Adrenal gland (tissue), 12 donors: ENCODE data around the gene NEXMIF. TPM values are rescaled to one million over a fixed set of nuclear protein-coding genes. Genes with fewer than 3 reads are reported as not detected.

ENCODE experiments used
- DNase-seq, 7 donors: peaks; one replicate each; pipeline ENCODE4 v3.0.0-alpha.2; 2019 to 2020
- H3K27ac ChIP-seq, 5 donors: fragments of 200-600 bp; sonication (generic) in 4 of 5; 1 replicate in 3 of 5; 2 replicates in 2 of 5; pipeline versions ENCODE4 v1.5.1 to v1.8.0; 2016 to 2020; ENCODE audit warnings: mild to moderate bottlenecking in 1 of 5
- H3K27me3 ChIP-seq: fragments of 200-600 bp; 2 replicates; pipeline ENCODE4 v1.8.0; 2021
- H3K36me3 ChIP-seq, 2 donors: fragments of 200-600 bp; replicated peaks in 1 of 2; 1 replicate in 1 of 2; 2 replicates in 1 of 2; pipeline versions ENCODE4 v1.5.1 to v1.8.0; 2018 to 2022
- H3K4me1 ChIP-seq, 2 donors: fragments of 200-600 bp; replicated peaks in 1 of 2; 1 replicate in 1 of 2; 2 replicates in 1 of 2; pipeline versions ENCODE4 v1.5.1 to v1.8.0; 2018 to 2021
- H3K4me3 ChIP-seq, 4 donors: fragments of 200-600 bp; sonication (generic) in 3 of 4; one replicate each; pipeline ENCODE4 v1.5.1; 2016 to 2018
- H3K9me3 ChIP-seq, 3 donors: fragments of 200-600 bp; sonication (generic) in 1 of 3; replicated peaks in 1 of 3; 1 replicate in 2 of 3; 2 replicates in 1 of 3; pipeline versions ENCODE4 v1.5.1 to v1.8.0; 2016 to 2021
- CTCF ChIP-seq, 6 experiments: fragments of 450-650 bp in 4 of 6; fragments of 200-600 bp in 2 of 6; sonication (generic) in 1 of 6; IDR thresholded peaks; 1 replicate in 5 of 6; 2 replicates in 1 of 6; pipeline versions ENCODE4 v1.5.1 to v1.8.0; 2016 to 2021; ENCODE audit warnings: antibody characterized with exemption in 6 of 6, mild to moderate bottlenecking in 2 of 6, moderate library complexity in 1 of 6
- POLR2A ChIP-seq, 2 donors: fragments of 450-650 bp; IDR thresholded peaks; one replicate each; pipeline ENCODE4 v1.6.1; 2017; ENCODE audit warnings: antibody characterized with exemption in 2 of 2, mild to moderate bottlenecking in 2 of 2, moderate library complexity in 1 of 2
- WGBS, 4 donors: extraction: QIAGEN DNeasy Blood & Tissue Kit in 2 of 4; methylation state at CpG; one replicate each; pipeline versions ENCODE4 v1.1.5 to v1.1.7; 2013 to 2017; 5-methylcytosine and 5-hydroxymethylcytosine counted together
- intact Hi-C, 2 donors: fragments of 100-400 bp; cut with DNase I; formaldehyde crosslinking; loops; one replicate each; pipeline versions ENCODE4 v1.14.1 to v1.15.0; 2022 to 2023
- polyA plus RNA-seq, 3 donors: library from polyadenylated mRNA; stranded (reverse); fragments of 200-250 nt in 2 of 3; fragments of 350-450 nt in 1 of 3; fragmentation: Illumina TruSeq in 1 of 3; extraction: RNeasy Lipid Tissue Mini Kit (QIAGEN cat#74804) in 1 of 3; gene quantifications; one replicate each; pipeline ENCODE4 v1.2.3, GENCODE V29; 2013 to 2014
- total RNA-seq, 9 donors: library from RNA; depleted of rRNA in 4 of 9; stranded (reverse); fragments of >200 nt in 4 of 9; fragments of 120-200 nt in 1 of 9; fragmentation: NEBNext Ultra II Directional in 1 of 9; extraction: Animal tissue kit (Norgen Biotek cat#: 25700) in 1 of 9; gene quantifications; one replicate each; pipeline versions ENCODE4 v1.1.0 to v1.2.4, GENCODE V29; 2013 to 2023
- donor health status: healthy with polysubstance abuse.
- donor health status: Bipolar disorder and iron deficiency.
- donor health status: DM: yes; HTN: yes; CAD: no.
- donor health status: DM: no; HTN: no; CAD: no.
- donor health status: DM: no; HTN: no; CAD: no.
- donor health status: DM: yes; HTN: yes; CAD: no.

The NEXMIF gene
- total and polyA plus RNA-seq, 12 donors = 0.10 to 3.2 (median 1.7) TPM

DNA sequence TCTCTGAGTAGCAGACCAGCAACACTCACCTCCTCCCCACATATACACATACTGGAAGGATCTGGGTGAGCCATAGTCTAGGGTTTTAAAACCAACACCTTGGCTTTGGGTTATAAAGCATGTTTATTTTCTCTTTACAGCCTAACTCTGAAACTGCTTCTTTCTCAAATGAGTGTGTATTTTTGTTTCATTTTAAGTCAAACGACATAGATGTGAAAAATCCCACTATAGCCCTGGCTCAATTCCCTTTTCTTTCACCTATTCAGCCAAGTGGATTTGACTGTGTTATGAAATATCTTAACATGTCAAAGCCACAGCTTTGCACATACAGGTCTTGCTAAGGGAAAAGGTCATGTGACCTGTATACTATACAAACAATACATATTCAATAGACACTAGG is 13.8 kb downstream of the NEXMIF start:
- intact Hi-C loops = no loop called here
- no peak overlapping the region for H3K4me3 ChIP-seq
- no peak overlapping the region for H3K27ac ChIP-seq
- no peak for DNase-seq
- no peaks in the 10 kb centered on the region for H3K9me3 ChIP-seq
- H3K36me3 ChIP-seq = no peaks in the 10 kb centered on the region
- no peak for TF ChIP-seq POLR2A (IDR thresholded peaks at IDR 0.05)
- no peak for TF ChIP-seq CTCF (IDR thresholded peaks at IDR 0.05)
- H3K4me1 ChIP-seq = no peaks in the 10 kb centered on the region
- H3K27me3 ChIP-seq = peaks cover 4% of the 10 kb centered on the region
- 35 to 85% (median 61%) methylated on average over 1 of the region's 1 CpG for WGBS, 4 donors

DNA sequence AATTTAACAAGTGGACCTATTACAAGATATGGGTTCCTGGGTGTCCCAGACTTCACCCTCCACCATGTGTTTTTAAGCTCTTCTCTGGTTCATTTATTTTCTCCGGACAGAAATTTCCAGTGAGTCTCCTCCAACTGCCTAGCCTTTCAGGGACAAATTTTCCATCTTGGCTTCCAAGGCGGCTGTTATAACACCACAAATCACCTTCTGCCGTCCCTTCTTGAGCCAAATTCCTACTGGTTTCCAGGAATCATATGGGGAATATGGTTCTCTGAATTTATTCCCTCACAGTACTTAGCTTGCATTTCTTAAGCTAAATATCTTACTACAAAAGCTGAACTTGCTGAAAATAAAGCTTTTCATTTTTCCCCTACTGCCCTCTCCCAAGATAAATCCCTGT is 18.8 kb downstream of the NEXMIF start:
- WGBS, 4 donors = 50 to 70% (median 61%) methylated on average over 3 of the region's 3 CpGs
- DNase-seq = no peak
- no peak overlapping the region for H3K4me3 ChIP-seq
- H3K4me1 ChIP-seq = no peaks in the 10 kb centered on the region
- H3K36me3 ChIP-seq = no peaks in the 10 kb centered on the region
- TF ChIP-seq CTCF (IDR thresholded peaks at IDR 0.05) (no peak), POLR2A (IDR thresholded peaks at IDR 0.05) (no peak)
- peaks cover 1% of the 10 kb centered on the region for H3K27me3 ChIP-seq
- no peaks in the 10 kb centered on the region for H3K9me3 ChIP-seq
- intact Hi-C loops = no loop called here
- no peak overlapping the region for H3K27ac ChIP-seq

DNA sequence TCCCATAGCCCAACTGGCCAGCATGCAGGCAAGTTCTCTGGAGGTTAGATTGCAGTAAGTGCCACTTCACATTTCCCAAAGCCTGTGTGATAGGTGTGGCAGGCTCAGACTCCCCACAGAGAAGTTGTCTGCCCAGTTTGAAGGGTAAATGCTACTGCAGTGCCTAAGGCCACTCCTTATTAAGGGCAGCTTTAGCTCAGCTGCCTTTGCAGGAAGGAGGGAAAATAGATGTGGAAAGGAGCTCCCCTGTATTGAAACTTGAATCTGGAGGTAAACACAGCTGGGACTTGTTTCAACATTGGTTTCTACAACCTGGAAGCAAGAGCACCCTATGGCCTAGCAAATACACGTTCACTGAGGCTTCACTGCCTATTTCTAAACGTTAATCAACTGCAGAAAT is 22.4 kb downstream of the NEXMIF start:
- intact Hi-C loops = no loop called here
- H3K27me3 ChIP-seq = no peaks in the 10 kb centered on the region
- H3K4me3 ChIP-seq = no peak overlapping the region
- 25 to 43% (median 25%) methylated on average over 2 of the region's 2 CpGs; no CpG with 5 or more reads in 1 of the 4 donors for WGBS, 4 donors
- no peak for TF ChIP-seq POLR2A (IDR thresholded peaks at IDR 0.05)
- TF ChIP-seq CTCF (IDR thresholded peaks at IDR 0.05) = no peak
- no peaks in the 10 kb centered on the region for H3K36me3 ChIP-seq
- H3K27ac ChIP-seq = no peak overlapping the region
- H3K4me1 ChIP-seq = no peaks in the 10 kb centered on the region
- H3K9me3 ChIP-seq = peaks cover 0 to 7% (median 0%) of the 10 kb centered on the region in 3 donors
- no peak for DNase-seq

- Histone ChIP-seq H3K4me1 (no peaks in the 10 kb centered on the region), H3K27me3 (no peaks in the 10 kb centered on the region), H3K36me3 (no peaks in the 10 kb centered on the region), H3K9me3 (no peaks in the 10 kb centered on the region), H3K27ac (no peak overlapping the region), H3K4me3 (no peak overlapping the region)
- 56 to 79% (median 76%) methylated on average over 3 of the region's 3 CpGs for WGBS, 4 donors
- DNase-seq = no peak
- intact Hi-C loops = no loop called here
- TF ChIP-seq POLR2A (IDR thresholded peaks at IDR 0.05) = no peak
- no peak for TF ChIP-seq CTCF (IDR thresholded peaks at IDR 0.05)
These were observed 32.7 kb downstream of the NEXMIF start for GRCh38 chrX:74892561-74892960.
